ENCODE measurements around the gene COL4A2.

GRCh38 chr13:110479648-110480047 is 172.6 kb downstream of the COL4A2 start:
- TF ChIP-seq SMC3 (IDR thresholded peaks at IDR 0.05) (no peak), JUN (IDR thresholded peaks at IDR 0.05) (no peak)
